IMR-90 (cell line): ENCODE measurements around the gene PGGHG. TPM values are rescaled to one million over a fixed set of nuclear protein-coding genes. Genes with fewer than 3 reads are reported as not detected.

Experiments
- ATAC-seq: fragments of 200-7000 bp; cut with Tn5 transposase; 2 replicates; pipeline ENCODE4 v1.9.1; 2020; ENCODE audit warnings: low read depth, mild to moderate bottlenecking, moderate library complexity
- BruUV-seq: library from RNA; stranded (reverse); fragments of 400-500 nt; replicated peaks from 2 replicates; lab custom pipeline; 2021; lab: Mats Ljungman, UMichigan
- CTCF ChIA-PET: fragments of 300-600 bp; formaldehyde crosslinking; extraction: SDS; loops from one replicate; lab custom pipeline; 2021; ENCODE audit warnings: antibody characterized with exemption; lab: Yijun Ruan, JAX
- POLR2A ChIA-PET: fragments of 300-600 bp; sonication (Branson Sonifier 250); formaldehyde crosslinking; loops from one replicate; lab custom pipeline; 2022; ENCODE audit warnings: antibody characterized with exemption; ENCODE audit not compliant: unreplicated experiment; lab: Charles Lee
- DNase-seq: peaks from one replicate; pipeline ENCODE4 v3.0.0; 2013
- H2AFZ ChIP-seq: replicated peaks from 2 replicates; pipeline ENCODE3; 2013; ENCODE audit warnings: low read length, mild to moderate bottlenecking; ENCODE audit not compliant: poor library complexity
- H2AK5ac ChIP-seq: 2 replicates; pipeline ENCODE4 v1.6.1; 2013; ENCODE audit warnings: low read depth, low read length, inconsistent platforms
- H2AK9ac ChIP-seq: replicated peaks from 2 replicates; pipeline ENCODE3; 2013; ENCODE audit warnings: mild to moderate bottlenecking, low read depth, low read length, moderate library complexity; ENCODE audit not compliant: poor library complexity
- H2BK120ac ChIP-seq: 2 replicates; pipeline ENCODE4 v1.6.1; 2013; ENCODE audit warnings: low read depth, low read length, inconsistent platforms
- H2BK15ac ChIP-seq: 3 replicates; pipeline ENCODE4 v1.6.1; 2013; ENCODE audit warnings: low read depth, low read length, inconsistent platforms
- H2BK20ac ChIP-seq: 2 replicates; pipeline ENCODE4 v1.6.1; 2013; ENCODE audit warnings: low read depth, mild to moderate bottlenecking, inconsistent platforms, low read length, moderate library complexity
- H2BK5ac ChIP-seq: 2 replicates; pipeline ENCODE4 v1.6.1; 2013; ENCODE audit warnings: mild to moderate bottlenecking, low read depth, low read length, inconsistent platforms; ENCODE audit not compliant: poor library complexity, severe bottlenecking
- H3K14ac ChIP-seq: replicated peaks from 2 replicates; pipeline ENCODE4 v1.6.1; 2013; ENCODE audit warnings: low read depth, low read length, inconsistent platforms
- H3K18ac ChIP-seq: 2 replicates; pipeline ENCODE4 v1.6.1; 2013; ENCODE audit warnings: low read depth, low read length, control low read depth
- H3K23ac ChIP-seq: 2 replicates; pipeline ENCODE4 v1.6.1; 2013; ENCODE audit warnings: low read depth, low read length, inconsistent platforms
- H3K27ac ChIP-seq: 2 replicates; pipeline ENCODE4 v1.5.1; 2013; ENCODE audit warnings: mild to moderate bottlenecking, control low read depth, low read length; ENCODE audit not compliant: insufficient read depth
- H3K27me3 ChIP-seq: 2 replicates; pipeline ENCODE4 v1.6.1; 2013; ENCODE audit warnings: low read length; ENCODE audit not compliant: control insufficient read depth, insufficient read depth
- H3K36me3 ChIP-seq: 2 replicates; pipeline ENCODE4 v1.6.1; 2013; ENCODE audit warnings: low read length, mixed read lengths; ENCODE audit not compliant: control insufficient read depth, insufficient read depth
- H3K4ac ChIP-seq: 2 replicates; pipeline ENCODE4 v1.6.1; 2013; ENCODE audit warnings: low read depth, low read length, inconsistent platforms
- H3K4me1 ChIP-seq: 2 replicates; pipeline ENCODE4 v1.6.1; 2013; ENCODE audit warnings: low read length, mixed read lengths; ENCODE audit not compliant: control insufficient read depth, insufficient read depth
- H3K4me2 ChIP-seq: 2 replicates; pipeline ENCODE4 v1.6.1; 2013; ENCODE audit warnings: low read depth, mild to moderate bottlenecking, control low read depth, low read length, moderate library complexity
- H3K4me3 ChIP-seq: 2 replicates; pipeline ENCODE4 v1.5.1; 2013; ENCODE audit warnings: low read depth, mild to moderate bottlenecking, control low read depth, low read length, moderate library complexity; ENCODE audit not compliant: insufficient read depth
- H3K56ac ChIP-seq: 2 replicates; pipeline ENCODE4 v1.6.1; 2013; ENCODE audit warnings: low read length, inconsistent platforms; ENCODE audit not compliant: insufficient read depth; ENCODE audit errors: extremely low read depth
- H3K79me1 ChIP-seq, 2 experiments: 2 replicates each; pipeline ENCODE4 v1.6.1; 2013; ENCODE audit warnings: low read length in 2 of 2, inconsistent platforms in 1 of 2, low read depth in 1 of 2
- H3K9ac ChIP-seq: 2 replicates; pipeline ENCODE4 v1.6.1; 2013; ENCODE audit warnings: low read depth, low read length, control low read depth
- H3K9me1 ChIP-seq: 2 replicates; pipeline ENCODE4 v1.6.1; 2013; ENCODE audit warnings: low read length, inconsistent platforms; ENCODE audit not compliant: insufficient read depth
- H3K9me3 ChIP-seq: 2 replicates; pipeline ENCODE4 v1.6.1; 2013; ENCODE audit warnings: low read length; ENCODE audit not compliant: control insufficient read depth, insufficient read depth
- H4K20me1 ChIP-seq: 2 replicates; pipeline ENCODE4 v1.6.1; 2013; ENCODE audit warnings: low read length, inconsistent platforms; ENCODE audit not compliant: insufficient read depth
- H4K5ac ChIP-seq: 2 replicates; pipeline ENCODE4 v1.6.1; 2013; ENCODE audit warnings: mild to moderate bottlenecking, low read depth, low read length, control low read depth
- H4K8ac ChIP-seq, 2 experiments: 2 replicates each; pipeline ENCODE4 v1.6.1; 2013; ENCODE audit warnings: low read depth in 2 of 2, low read length in 2 of 2, control low read depth in 1 of 2, inconsistent platforms in 1 of 2
- H4K91ac ChIP-seq: 2 replicates; pipeline ENCODE4 v1.6.1; 2013; ENCODE audit warnings: low read depth, low read length, inconsistent platforms; ENCODE audit not compliant: insufficient read depth
- BHLHE40 ChIP-seq: fragments of 150-350 bp; IDR thresholded peaks from 2 replicates; pipeline ENCODE4 v1.6.1; 2016; ENCODE audit warnings: mild to moderate bottlenecking, low read depth, low read length
- CEBPB ChIP-seq: IDR thresholded peaks from 2 replicates; pipeline ENCODE4 v1.6.1; 2012; ENCODE audit warnings: low read depth, low read length, improper control_type of control experiment
- CHD1 ChIP-seq: IDR thresholded peaks from 2 replicates; pipeline ENCODE4 v1.6.1; 2012; ENCODE audit warnings: low read depth, low read length, improper control_type of control experiment
- CTCF ChIP-seq: conservative IDR thresholded peaks from 2 replicates; pipeline ENCODE4 v1.5.1; 2012; ENCODE audit warnings: mild to moderate bottlenecking, low read depth, low read length, improper control_type of control experiment
- ELK1 ChIP-seq: fragments of 150-350 bp; IDR thresholded peaks from 2 replicates; pipeline ENCODE4 v1.6.1; 2016; ENCODE audit warnings: low read depth, mild to moderate bottlenecking, low read length, moderate library complexity, borderline replicate concordance
- FOS ChIP-seq: fragments of 150-350 bp; IDR thresholded peaks from 2 replicates; pipeline ENCODE4 v1.6.1; 2016; ENCODE audit warnings: low read depth, low read length
- MAFK ChIP-seq: IDR thresholded peaks from 2 replicates; pipeline ENCODE4 v1.6.1; 2012; ENCODE audit warnings: low read depth, low read length, improper control_type of control experiment
- MAZ ChIP-seq: IDR thresholded peaks from 2 replicates; pipeline ENCODE4 v1.6.1; 2012; ENCODE audit warnings: low read depth, mild to moderate bottlenecking, low read length, improper control_type of control experiment, moderate library complexity, borderline replicate concordance
- MXI1 ChIP-seq: IDR thresholded peaks from 2 replicates; pipeline ENCODE4 v1.6.1; 2012; ENCODE audit warnings: low read depth, mild to moderate bottlenecking, low read length, moderate library complexity, borderline replicate concordance
- NFE2L2 ChIP-seq: fragments of 150-350 bp; IDR thresholded peaks from 2 replicates; pipeline ENCODE4 v1.6.1; 2016; ENCODE audit warnings: low read depth, mild to moderate bottlenecking, low read length
- POLR2A ChIP-seq: IDR thresholded peaks from 2 replicates; pipeline ENCODE4 v1.6.1; 2012; ENCODE audit warnings: mild to moderate bottlenecking, low read depth, low read length
- RAD21 ChIP-seq: IDR thresholded peaks from 2 replicates; pipeline ENCODE4 v1.6.1; 2012; ENCODE audit warnings: low read length, improper control_type of control experiment
- RCOR1 ChIP-seq: IDR thresholded peaks from 2 replicates; pipeline ENCODE4 v1.6.1; 2012; ENCODE audit warnings: mild to moderate bottlenecking, low read length, improper control_type of control experiment; ENCODE audit not compliant: insufficient replicate concordance
- RFX5 ChIP-seq: IDR thresholded peaks from 2 replicates; pipeline ENCODE4 v1.8.0; 2012; ENCODE audit warnings: low read depth, mild to moderate bottlenecking, low read length, moderate library complexity
- SMC3 ChIP-seq: fragments of 150-350 bp; IDR thresholded peaks from 2 replicates; pipeline ENCODE4 v1.6.1; 2016; ENCODE audit warnings: low read depth, mild to moderate bottlenecking, antibody characterized with exemption, low read length, moderate library complexity
- WGBS, 2 experiments: methylation state at CpG; one replicate each; pipeline versions ENCODE4 v1.1.5 to v1.1.7; 2013; ENCODE audit warnings: missing lambda C conversion rate in 2 of 2; ENCODE audit not compliant: insufficient read length in 1 of 2; ENCODE audit errors: extremely low coverage in 2 of 2; 5-methylcytosine and 5-hydroxymethylcytosine counted together
- dilution Hi-C: fragments of 300-500 bp; cut with HindIII; formaldehyde crosslinking; loops from one replicate; pipeline ENCODE4 v1.14.3; 2018; ENCODE audit warnings: low sequenced_read_pairs; ENCODE audit not compliant: unreplicated experiment
- in situ Hi-C: fragments of 300-500 bp; cut with MboI; formaldehyde crosslinking; loops from 3 replicates; pipeline ENCODE4 v1.14.3; 2019; ENCODE audit warnings: low sequenced_read_pairs, inconsistent platforms, mixed read lengths
- intact Hi-C: fragments of 100-400 bp; cut with micrococcal nuclease; formaldehyde crosslinking; loops from 2 replicates; pipeline ENCODE4 v1.10.0; 2022
- polyA plus RNA-seq, 3 experiments: library from polyadenylated mRNA; depleted of rRNA; stranded (reverse); fragments of >200 nt; gene quantifications; 2 replicates each; pipeline ENCODE4 v1.2.3, GENCODE V29; 2012; ENCODE audit warnings: low replicate concordance in 1 of 3
- total RNA-seq: library from RNA; depleted of rRNA; stranded (reverse); fragments of >200 nt; gene quantifications from 2 replicates; pipeline ENCODE4 v1.2.3, GENCODE V29; 2012
- TF ChIP-seq, protein P1 (sequence below): fragments of 150-350 bp; IDR thresholded peaks from 2 replicates; pipeline ENCODE4 v1.6.1; 2017; ENCODE audit warnings: mild to moderate bottlenecking, antibody characterized with exemption, low read length, low read depth

The PGGHG gene
- total and polyA plus RNA-seq, 2 of the 4 experiments (the other 2 are of a cell fraction), result 1.8 to 17.0 TPM

DNA sequence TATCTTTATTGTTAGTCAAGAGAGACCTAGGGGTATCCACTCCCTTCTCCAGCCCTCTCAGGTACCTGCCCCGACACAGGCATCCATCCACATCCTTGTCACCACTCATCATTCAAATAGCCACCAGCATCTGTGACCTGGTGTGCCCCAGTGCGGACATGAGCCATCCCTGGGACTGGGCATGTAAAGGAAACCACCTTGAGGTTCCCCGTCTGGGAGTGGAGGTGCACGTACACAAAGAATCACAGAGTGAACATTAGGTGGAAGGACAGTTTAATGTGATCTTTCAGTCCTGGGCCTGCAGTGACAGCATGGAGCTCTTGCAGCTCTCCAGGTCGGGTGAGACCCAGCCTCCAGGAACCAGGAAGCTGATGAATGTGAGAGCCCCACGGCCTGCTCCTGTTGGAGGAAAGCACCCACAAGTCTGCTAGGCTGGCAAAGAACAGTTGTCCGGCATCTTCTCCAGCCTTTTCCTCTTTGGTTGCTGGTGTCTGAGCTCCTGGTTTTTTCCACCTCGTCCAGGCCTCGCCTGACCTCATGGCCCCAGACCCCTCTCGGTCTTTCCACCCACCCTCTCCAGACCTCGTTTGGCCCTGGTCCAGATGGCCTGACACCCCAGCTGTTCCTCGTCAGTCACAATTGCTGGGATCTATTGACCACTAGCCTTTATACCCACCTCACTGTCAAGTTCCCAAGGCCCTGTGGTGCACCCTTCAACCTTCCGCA is 35.6 kb upstream of the PGGHG start:
- H3K27me3 ChIP-seq, result peaks cover 1% of the 10 kb centered on the region
- no peak overlapping the region for H2BK120ac ChIP-seq
- BruUV-seq, result no TSS peak
- H2AK9ac ChIP-seq, result no peak overlapping the region
- no peak overlapping the region for H2AFZ ChIP-seq
- in situ Hi-C loops (no loop called here), intact Hi-C loops (no loop called here), dilution Hi-C loops (no loop called here)
- no peak overlapping the region for H2BK15ac ChIP-seq
- H2BK20ac ChIP-seq, result no peak overlapping the region
- ATAC-seq, result no peak
- no peak overlapping the region for H3K56ac ChIP-seq
- H4K8ac ChIP-seq, result no peak overlapping the region
- no peak overlapping the region for H3K18ac ChIP-seq
- no peak overlapping the region for H3K23ac ChIP-seq
- no peaks in the 10 kb centered on the region; the same call in 1 of the 2 replicates for H4K20me1 ChIP-seq
- no peak overlapping the region for H4K91ac ChIP-seq
- no peak for DNase-seq
- POLR2A ChIA-PET, result no interaction called here
- H3K4me2 ChIP-seq, result no peak overlapping the region
- no peak overlapping the region for H4K5ac ChIP-seq
- no peak overlapping the region for H3K14ac ChIP-seq
- no peak overlapping the region for H3K27ac ChIP-seq
- 76% methylated on average over 7 of the region's 13 CpGs; no CpG with 5 or more reads in 1 of the 2 experiments for WGBS, 2 experiments
- H3K9me1 ChIP-seq, result no peaks in the 10 kb centered on the region
- CTCF ChIA-PET, result no interaction called here
- no peak overlapping the region for H3K9ac ChIP-seq
- H3K36me3 ChIP-seq, result peaks cover 38% of the 10 kb centered on the region
- H2BK5ac ChIP-seq, result no peak overlapping the region
- no peak overlapping the region for H3K4me3 ChIP-seq
- H3K79me1 ChIP-seq, result peaks cover 0 to 9% of the 10 kb centered on the region in 2 experiments; a peak in 2 of 4 replicates
- H3K4ac ChIP-seq, result no peak overlapping the region
- no peak for TF ChIP-seq RFX5
- TF ChIP-seq MAZ, result no peak
- TF ChIP-seq CTCF, result no peak
- TF ChIP-seq CHD1, result no peak
- no peak for TF ChIP-seq SMC3
- TF ChIP-seq RCOR1, result no peak
- TF ChIP-seq RAD21, result no peak
- TF ChIP-seq CEBPB, result no peak
- no peak for TF ChIP-seq FOS
- TF ChIP-seq NFE2L2, result no peak
- TF ChIP-seq MAFK, result no peak
- no peak for TF ChIP-seq BHLHE40
- TF ChIP-seq, protein P1, sequence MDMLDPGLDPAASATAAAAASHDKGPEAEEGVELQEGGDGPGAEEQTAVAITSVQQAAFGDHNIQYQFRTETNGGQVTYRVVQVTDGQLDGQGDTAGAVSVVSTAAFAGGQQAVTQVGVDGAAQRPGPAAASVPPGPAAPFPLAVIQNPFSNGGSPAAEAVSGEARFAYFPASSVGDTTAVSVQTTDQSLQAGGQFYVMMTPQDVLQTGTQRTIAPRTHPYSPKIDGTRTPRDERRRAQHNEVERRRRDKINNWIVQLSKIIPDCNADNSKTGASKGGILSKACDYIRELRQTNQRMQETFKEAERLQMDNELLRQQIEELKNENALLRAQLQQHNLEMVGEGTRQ, result no peak
- no peak for TF ChIP-seq POLR2A
- no peak for TF ChIP-seq ELK1
- no peak for TF ChIP-seq MXI1
- no peaks in the 10 kb centered on the region for H3K9me3 ChIP-seq
- H3K4me1 ChIP-seq, result no peaks in the 10 kb centered on the region
- no peak overlapping the region for H2AK5ac ChIP-seq
